Embryonic facial prominence (tissue), 1 donor: ENCODE data around the gene GPC5.

Experiments used
- DNase-seq: peaks from one replicate; pipeline ENCODE4 v3.0.0-alpha.2; 2016; ENCODE audit errors: extremely low spot score

Gene GPC5

DNA sequence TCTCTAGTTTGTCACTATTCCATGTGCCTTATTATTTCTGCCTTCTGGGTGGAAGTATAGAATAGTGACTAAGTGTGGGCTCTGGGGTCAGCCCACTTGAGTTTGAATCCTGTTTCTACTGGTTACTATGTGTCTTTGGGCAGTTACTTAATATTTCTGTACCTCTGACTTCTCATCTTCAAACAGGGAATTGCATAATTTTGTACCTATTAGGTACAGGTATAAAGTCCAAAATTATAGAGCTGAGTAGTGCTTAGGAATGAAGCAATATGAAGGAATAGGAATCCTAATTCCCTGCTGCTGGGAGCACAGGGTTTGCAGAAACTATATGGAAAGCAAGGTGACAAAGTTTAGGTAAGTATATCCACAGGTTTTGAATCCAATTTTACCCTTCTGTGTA lies 564.5 kb downstream of the GPC5 start:
- no peak for DNase-seq

DNA sequence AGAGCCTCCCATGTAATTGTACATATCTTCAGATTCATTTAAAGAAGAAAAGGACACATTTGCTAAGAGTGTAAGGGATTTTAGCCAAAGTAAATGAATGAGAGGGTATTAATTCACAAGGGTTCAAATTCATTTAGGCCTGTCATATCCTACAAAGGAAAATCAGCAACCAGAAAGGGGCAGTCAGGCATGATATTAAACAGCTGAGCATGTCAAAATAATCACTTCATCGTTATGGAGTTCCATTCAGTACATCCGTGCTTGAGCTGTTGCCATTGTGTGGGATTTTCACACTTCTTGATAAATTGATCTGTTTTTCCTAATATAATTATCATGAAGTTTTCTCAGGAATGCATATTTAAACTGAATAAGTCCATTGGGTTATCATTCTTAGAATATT lies 567.1 kb downstream of the GPC5 start:
- DNase-seq, result no peak

DNA sequence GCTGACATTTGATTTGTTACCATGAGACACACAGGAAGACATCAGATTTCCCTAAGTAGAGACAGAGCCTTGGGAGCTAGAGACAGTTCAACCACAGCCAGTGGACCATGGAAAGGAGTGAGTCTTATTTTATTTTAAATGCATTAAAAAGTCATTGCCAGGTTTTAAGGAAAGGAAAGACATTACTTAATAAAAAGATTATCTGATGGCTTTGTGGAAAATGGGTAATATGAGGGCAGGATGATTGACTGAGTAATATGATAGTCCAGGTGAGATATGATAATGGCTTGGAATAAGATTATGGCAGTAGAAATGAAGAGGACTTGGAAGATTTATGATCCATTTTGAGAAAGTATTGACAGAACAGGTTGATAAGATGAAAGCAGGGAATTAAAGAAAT lies 580.1 kb downstream of the GPC5 start:
- DNase-seq, result no peak

DNA sequence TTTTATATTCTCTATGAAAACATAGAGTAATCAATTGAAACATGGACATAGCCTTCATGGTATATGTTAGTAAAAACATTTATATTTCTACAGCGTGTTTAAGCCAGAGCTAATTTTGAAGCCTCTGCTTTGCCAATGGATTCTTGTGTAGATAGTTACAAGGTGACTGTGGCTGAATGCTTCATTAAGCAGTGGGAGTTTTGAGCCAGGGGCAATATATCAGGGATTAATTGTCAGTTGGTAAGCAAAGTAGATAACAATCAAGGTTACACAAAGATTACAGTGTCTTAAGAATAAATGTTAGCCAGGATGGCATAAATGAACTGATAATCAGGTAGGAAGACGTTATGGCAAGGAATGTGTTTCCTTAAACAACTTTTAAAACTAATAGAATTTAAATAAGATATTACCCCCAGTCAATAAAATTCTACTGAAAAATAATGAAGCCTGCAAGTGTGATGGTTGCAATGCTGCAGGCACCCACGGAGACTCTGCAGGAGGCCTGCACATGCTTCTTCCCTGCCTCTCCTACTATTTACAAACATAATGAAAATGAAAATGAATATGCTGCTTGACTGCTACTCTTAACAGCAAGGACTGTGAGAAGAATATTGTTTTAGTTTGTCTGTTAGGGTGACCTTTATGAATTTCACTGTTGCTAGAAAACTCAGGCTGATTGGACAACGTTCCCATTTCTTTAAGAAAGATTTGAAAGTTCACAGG lies 588.5 kb downstream of the GPC5 start:
- no peak for DNase-seq

DNA sequence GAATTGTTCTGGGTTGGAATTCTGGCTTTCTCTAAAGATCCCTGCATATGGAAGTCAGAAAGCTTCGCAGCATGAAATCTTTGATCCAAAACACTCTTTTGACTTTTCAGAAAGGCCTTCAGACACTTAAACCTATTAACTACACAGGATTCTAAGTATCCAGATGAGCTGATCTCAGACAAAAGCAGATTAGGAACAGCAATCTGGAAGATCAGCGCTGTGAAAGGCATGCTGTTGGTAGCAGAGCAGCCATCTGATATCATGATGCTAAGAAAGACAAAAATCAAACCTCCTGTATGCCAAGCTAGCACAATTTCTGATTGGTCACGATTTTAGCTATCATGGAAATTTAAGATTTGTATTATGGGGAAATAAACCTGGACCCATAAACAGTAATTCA lies 589.9 kb downstream of the GPC5 start:
- DNase-seq, result no peak

DNA sequence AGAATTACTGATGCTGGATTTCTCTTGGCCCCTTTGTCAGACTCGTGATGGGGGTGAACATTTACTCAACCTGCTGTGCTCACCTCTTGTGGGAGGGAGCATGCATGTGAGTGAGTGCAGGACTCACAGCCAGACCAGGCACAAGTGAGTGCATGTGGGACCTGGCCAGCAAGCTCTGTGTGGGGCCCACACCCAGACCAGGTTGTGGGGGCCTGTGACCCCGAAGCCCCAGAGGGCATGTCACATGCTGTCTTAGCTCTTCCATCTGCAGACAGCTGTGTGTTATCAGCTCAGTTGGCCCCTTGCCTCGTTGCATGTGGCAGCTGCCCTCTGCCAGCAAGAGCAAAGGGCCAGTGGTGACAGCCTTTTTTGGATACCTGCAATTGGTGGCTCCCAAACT lies 614.4 kb downstream of the GPC5 start:
- DNase-seq, result no peak

DNA sequence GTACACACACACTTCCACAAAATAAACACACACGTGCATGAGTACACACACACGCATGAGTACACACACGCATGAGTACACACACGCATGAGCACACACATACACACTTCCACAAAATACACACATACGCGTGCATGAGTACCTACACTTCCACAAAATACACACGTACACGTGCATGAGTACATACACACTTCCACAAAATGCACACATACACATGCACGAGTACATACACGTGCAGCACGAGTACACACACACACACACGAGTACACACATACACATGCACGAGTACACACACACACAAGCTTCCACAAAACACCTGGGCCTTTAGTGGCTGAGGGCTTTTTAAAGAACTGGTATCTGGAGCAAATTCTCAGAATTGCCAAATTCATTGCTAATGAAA lies 619.3 kb downstream of the GPC5 start:
- no peak for DNase-seq

DNA sequence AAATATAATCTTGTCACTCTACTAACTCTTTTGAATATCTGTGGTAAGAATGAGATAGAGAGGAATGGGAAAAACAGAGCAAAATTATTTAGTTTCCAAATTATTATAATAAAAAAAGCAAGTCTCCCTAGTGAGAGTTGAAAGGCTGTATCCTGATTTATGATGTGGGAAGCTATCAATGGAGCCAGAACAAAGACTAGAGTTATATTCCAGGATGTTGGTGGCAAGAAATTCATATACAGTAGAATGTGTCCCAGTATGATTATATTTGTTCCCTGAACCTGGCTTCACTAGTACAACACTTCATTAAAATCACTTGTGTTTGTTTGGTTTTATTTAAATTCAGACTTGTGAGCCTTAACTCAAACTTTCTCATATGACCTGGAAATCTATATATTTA lies 630.3 kb downstream of the GPC5 start:
- DNase-seq, result no peak

DNA sequence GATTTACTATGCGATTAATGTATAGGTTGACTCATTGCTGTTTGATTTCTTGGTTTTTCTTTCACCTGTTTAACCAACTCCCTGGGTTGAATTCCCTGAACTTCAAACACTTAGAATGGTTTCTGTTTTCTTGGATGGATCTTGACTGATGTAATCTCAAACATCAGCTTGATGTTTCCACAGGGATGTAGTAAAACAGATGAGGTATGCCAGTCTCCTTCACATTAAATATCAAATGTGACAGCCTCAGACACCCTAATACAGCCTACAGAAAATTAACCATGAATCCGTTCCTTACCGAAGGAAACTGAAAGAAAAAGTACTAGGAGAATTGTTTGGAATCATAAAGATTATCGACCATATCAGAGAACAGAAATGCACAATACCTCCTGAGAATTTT lies 631.2 kb downstream of the GPC5 start:
- DNase-seq, result no peak

DNA sequence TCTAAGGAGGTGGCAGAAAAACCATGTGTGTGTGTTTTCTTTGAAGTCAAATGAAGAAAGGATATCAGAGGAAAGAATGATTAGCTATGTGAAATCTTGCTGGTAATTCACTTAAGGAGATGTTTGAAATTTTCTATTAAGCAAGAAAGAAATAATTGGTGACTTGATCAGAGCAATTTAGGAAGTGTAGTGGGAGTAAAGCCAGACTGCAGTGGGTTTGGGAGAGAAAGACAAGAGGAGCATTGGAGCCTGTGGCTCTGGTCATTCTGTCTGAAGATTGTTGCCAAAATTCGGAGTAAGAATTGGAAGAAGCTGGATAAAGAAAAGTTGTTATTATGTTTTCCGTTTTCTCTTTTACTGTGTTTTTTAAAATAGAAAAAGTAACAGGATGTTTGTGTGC lies 640.5 kb downstream of the GPC5 start:
- DNase-seq, result no peak

DNA sequence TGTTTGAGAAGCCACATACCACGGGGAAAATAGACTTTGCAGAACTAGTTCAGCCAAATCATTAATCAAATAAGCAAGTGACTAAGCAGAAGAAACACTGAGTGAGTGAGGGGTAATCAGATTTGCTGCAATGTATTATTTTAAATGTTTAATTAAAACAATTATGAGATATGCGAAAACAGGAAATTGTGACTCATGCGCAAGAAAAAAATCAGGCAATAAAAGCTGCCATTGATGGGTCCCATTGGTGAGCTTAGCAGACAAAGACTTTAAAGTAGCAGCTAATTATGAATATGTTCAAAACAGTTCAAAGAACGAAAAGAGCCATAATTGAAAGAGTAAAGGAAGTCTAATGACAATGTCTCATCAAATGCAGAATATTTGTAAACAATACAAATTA lies 644.1 kb downstream of the GPC5 start:
- DNase-seq, result no peak

DNA sequence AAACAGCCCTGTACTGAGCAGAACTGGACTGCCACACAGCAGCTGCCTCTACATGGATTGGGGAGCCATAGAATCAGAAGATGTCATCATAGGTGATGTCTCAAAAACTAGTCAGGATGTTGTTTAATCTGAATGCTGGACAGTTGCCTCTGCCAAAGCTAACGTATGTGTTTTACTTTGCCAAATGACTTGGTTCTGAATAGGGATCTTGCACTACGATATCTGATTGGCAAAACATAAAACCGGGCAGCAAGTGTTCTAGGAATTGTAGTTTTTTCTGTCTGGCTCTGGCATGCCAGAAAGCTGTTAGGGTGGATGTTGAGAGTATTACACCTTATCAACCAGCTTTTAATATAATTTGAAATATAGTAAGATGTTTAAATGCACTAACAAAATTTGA lies 645.9 kb downstream of the GPC5 start:
- no peak for DNase-seq

DNA sequence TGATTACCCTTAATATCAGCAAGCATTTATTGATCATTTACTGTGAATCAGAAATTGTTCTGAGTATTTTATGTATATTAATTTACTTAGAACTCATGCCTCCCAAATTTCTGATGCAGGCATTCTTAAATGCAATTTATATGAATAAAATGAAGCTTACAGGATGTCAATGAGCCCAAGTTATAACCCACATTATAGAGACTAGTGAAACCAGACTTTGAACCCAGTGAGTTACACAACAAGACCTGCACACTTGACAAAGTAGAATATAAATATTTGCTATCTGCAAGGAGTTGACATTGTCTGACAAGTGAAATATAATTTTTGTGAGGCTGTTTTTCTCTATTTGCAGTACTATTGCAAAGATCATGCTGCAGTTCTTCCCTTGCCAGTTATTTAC lies 656.0 kb downstream of the GPC5 start:
- no peak for DNase-seq

DNA sequence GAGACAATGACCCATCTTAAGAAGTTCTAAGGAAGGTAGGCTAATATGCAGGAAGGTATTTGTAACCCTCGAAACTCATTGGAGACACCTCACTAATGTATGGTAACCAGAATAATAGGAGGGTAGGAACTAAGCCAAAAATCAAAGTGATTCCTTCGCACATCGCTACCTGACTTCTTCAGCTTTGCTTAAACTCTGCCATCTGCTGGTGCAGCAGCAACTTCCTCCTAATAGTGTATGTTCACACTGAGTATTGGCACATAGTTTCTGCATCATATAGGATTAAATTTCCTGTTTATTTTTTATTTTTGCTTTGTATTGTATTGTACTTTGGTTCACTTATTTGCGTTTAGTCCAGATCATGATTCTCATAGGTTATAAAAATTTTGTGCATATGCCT lies 676.2 kb downstream of the GPC5 start:
- DNase-seq, result no peak

DNA sequence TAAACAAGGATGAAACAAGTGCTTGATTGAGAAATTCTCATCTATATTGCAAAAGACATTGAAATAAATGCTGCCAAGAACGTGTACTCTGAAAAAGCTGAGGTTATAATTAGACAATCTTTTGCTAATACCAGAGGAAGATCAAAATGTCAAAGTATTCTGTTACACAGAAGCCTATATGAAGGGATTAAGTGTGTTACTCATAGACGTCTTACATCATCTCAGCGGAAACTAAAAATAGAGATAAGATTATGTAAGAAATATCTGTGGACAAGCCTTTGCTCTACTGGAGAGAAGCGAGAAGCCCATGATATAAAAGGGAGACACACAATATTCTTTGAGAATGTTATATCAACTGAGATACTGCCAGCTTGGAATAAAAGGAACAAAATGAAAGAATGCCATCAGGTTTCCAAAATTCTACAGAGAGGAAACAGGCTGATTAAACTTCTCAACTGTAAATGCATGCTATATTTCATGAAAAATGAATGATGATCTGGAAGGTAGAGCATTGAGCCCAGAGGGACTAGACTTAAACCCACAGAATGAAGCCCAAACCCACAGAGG lies 699.0 kb downstream of the GPC5 start:
- DNase-seq, result no peak

DNA sequence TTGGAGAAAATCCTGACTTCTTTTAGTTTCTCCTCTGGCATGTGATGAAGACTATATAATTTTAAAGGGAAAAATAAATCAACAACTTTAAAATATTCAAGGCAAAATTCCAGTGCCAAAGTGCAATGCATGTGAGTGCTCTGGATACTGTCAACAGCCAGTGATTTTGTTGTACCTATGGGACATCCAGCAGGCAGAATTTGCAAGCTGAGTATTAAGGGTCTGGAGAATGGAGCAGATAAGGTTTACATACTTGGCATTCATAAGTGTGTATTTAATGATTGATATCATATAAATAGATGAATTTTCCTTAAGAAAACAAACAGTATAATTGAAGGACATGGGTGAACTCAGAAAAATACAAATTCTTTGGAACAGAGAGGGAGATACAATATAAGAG lies 703.4 kb downstream of the GPC5 start:
- DNase-seq, result no peak

DNA sequence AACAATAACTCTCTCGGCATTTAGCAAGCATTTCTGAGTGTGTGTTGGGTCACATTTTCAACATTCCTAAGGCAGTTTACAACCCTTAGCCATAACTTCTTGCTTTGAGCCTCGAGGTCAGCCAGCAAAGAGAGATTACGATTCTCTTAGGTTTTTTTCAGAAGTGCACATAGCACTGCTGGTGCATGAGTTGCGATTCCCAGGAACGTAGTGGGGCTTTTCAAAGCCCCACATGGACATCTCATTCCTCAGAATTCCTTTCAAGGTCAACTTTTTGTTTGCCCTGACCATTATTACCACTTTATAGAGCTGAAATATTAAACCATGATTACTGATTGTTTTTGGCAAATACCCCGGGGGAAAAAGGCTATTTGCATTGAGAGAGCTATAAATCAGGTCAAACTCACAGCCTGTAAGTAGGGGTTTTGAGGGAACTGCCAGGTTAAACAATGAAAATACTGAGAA lies 705.3 kb downstream of the GPC5 start:
- no peak for DNase-seq

DNA sequence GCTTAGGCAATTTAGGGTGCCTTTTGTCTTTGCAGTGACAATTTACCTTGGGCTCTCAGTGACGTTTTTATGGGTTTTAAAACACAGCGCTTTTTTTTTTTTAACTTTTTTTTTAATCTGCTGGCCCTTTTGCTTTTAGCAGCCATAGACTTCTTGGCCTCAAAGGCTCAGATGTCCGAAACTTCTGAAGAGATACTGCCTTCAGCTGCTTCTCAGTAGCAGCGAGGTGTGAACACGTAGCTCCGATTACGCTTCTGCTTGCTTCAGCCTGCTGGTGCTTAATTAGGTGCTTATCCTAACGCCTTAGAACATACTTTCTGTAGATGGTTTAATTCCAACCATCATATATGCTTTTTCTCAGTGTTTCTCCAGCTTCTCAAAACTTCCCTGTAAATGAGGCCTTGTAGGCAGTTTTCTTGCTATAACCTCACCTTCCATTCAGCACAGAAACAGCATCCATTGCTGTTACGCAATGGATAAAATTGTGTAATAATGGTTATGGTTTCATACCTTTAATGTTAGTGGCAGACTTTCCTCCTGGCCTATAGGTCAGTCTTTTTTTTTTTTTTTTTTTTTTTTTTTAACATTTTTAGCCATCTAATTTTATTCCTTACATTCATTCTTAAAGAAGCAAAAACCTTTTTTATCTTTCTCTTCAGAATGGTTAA lies 723.9 kb downstream of the GPC5 start:
- no peak for DNase-seq

DNA sequence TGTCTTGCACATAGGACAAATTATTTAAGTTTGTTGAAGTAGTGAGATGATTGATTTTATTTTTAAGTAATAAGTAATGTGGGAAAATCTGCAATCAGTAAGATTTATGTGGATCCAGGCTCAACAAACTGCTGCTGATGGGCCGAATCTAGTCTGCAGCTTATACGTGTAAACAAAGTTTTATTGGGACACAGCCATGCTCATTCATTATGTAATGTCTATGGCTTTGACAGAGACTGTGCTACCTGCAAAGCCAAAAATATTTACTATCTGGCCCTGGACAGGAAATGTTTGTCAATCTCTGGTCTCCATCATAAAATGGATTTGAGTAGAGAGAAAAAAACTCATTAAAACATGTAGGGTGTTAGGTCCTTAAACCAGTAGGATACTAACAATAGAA lies 728.0 kb downstream of the GPC5 start:
- no peak for DNase-seq

DNA sequence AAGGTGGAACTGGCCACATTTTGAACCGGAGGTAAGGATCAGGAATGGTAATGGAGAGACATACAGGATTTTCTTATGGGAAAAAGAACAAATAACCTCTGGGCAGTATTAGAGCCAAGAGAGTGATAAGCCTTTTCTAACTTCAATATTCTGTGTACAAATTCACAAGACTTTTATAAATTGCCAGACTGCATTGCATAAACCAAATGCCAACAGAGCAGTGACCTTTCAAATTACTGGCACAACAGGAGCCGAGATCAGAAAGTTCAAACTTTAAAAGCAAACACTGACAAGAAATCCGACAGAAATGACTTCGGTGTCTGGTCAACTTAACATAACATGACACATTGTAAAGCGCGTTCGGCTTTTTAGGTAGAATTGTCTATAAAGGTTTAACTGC lies 737.1 kb downstream of the GPC5 start:
- no peak for DNase-seq

DNA sequence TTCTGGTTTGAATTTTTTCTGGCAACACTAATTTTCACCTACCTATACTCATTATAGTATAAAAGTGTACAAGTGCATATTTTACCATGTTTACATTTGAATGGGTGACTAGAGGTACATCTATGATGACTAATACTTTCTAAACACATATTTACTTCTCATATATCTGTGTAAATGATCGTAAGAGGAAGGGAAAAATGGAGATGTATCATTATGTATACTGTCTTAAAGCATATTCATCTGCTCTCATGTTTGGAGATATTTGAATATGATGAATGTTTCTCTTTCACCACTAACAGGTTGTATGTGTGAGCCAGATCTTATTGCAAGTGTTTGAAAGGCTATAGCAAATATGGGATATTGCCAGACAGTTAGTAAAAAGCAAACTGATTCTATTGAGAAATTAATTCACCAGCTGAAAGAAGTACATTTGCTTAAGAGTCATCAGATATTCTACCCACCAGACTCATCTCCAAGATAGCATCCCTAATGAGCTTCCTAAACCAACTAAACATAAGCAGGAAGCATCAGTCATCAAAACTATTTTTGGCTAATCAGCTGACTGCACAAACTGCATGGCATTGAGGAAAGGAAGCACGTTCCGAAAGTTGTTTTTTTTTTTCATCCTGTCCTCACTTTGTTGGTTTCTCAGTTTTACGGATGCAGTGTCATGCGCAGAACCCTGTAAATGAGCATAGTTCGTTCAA lies 738.2 kb downstream of the GPC5 start:
- DNase-seq, result no peak

DNA sequence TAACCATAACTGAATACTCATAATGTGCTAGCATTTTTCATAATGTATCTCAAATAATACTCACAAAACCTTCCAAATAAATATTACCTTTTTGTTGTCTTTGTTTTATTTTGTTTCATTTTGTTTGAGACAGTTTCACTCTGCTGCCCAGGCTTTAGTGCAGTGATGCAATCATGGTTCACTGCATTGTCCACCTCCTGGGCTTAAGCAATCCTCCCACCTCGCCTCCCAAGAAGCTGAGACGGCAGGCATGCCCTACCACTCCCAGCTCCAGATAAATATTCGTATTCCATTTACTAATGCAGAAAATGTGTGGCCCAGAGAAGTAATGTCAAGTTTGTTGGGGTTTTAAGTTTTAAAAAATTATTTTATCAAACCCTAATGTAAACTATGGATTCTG lies 739.1 kb downstream of the GPC5 start:
- DNase-seq, result no peak

DNA sequence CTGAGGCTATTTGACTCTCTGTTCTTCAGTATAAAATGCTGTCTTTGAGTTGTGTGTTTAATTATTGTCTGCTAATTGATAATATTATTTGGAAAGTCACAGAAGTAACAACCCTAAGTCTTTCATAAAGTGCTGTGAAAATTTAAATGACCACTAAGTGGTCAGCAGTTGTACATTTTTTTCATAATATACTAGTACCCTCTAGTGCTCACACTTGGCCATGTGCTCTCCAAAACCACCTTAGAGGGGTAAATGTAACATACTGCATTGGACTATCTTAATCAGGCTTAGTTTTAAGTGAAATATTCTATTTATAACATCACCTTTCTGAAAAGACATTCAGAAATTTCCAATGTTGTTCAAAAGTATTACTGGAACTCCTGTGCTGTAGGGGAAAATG lies 745.3 kb downstream of the GPC5 start:
- DNase-seq, result no peak
